ENCODE results near the gene SNAPC1.

DNA sequence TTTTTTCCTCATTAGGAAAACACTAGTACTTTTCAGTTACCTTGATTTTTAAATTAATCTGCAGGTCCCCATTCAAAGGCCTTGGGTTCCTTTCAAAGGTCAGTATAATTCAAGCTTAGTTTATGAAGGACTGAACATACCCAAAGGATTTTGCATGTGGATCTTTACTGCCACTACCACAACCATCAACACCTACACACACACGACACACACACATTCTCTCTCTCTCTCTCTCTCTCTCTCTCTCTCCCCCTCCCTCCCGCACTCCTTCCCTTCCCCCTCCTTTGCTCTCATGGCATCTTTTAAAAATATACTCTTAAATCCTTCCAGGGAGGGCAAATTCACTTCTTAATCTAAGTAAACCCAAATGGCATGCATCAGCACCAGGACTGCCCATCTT lies 38.1 kb upstream of the SNAPC1 start:
- TF ChIP-seq CTCF (IDR thresholded peaks at IDR 0.05; ENCODE audit: low read depth, low read length) (no peak), MAX (IDR thresholded peaks at IDR 0.05; ENCODE audit: low read depth, low read length) (no peak), POLR2A (IDR thresholded peaks at IDR 0.05; ENCODE audit: extremely low read depth, insufficient read length) (no peak)
